ENCODE measurements around the gene IL1RAPL1. TPM values are rescaled to one million over a fixed set of nuclear protein-coding genes. Genes with fewer than 3 reads are reported as not detected.

IL1RAPL1 gene
- total RNA-seq, 1 donor from 2014 or later, result not detected

GRCh38 chrX:29992083-29992482 is 1404.8 kb downstream of the IL1RAPL1 start:
- H3K4me1 ChIP-seq, result no peaks in the 10 kb centered on the region
- no peak overlapping the region for H3K27ac ChIP-seq
- no peak for DNase-seq (ENCODE audit: low spot score in 2 of 2)
- TF ChIP-seq CTCF (IDR thresholded peaks at IDR 0.05), result no peak
- no peaks in the 10 kb centered on the region for H3K36me3 ChIP-seq
- no peak overlapping the region for H3K4me3 ChIP-seq
- intact Hi-C loops (cut with DNase I), result no loop called here
- H3K27me3 ChIP-seq, result no peaks in the 10 kb centered on the region
- no peaks in the 10 kb centered on the region for H3K9me3 ChIP-seq

DNA sequence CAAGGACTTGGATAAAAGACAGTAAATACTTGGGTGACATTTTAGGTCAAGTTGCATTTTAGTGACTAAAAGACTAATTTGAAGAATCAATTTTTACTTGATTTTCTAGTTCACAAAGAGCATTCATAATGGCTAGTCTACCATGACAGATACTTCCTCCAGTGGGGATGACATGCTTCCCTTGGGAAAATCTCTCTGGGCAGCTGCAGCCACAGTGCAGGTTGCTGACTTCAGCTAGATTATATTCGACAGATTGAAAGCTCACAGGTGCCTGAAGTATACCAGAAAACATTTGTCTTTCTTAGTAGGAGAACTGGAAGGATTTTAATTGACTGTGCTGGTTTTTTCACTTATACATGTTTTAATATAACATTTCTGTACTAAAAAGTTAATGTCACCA is 1418.6 kb downstream of the IL1RAPL1 start:
- no peak for TF ChIP-seq CTCF (IDR thresholded peaks at IDR 0.05)
- Histone ChIP-seq H3K27me3 (no peaks in the 10 kb centered on the region), H3K27ac (no peak overlapping the region), H3K4me1 (no peaks in the 10 kb centered on the region), H3K36me3 (no peaks in the 10 kb centered on the region), H3K9me3 (no peaks in the 10 kb centered on the region), H3K4me3 (no peak overlapping the region)
- intact Hi-C loops (cut with DNase I), result no loop called here
- no peak for DNase-seq (ENCODE audit: low spot score in 2 of 2)
